Mesothelial cell of epicardium (in vitro differentiated cells): Measurements from ENCODE around the gene PELI2. TPM values are rescaled to one million over a fixed set of nuclear protein-coding genes. Genes with fewer than 3 reads are reported as not detected.

Experiments used
- DNase-seq, 2 experiments: peaks; one replicate each; pipeline ENCODE4 v3.0.0; 2021; ENCODE audit warnings: low spot score in 2 of 2; ENCODE audit not compliant: unreplicated experiment in 2 of 2
- H3K27ac Mint-ChIP-seq: 2 replicates; pipeline ENCODE4 v1.8.0; 2021; ENCODE audit warnings: mixed read lengths
- H3K27me3 Mint-ChIP-seq: 2 replicates; pipeline ENCODE4 v1.8.0; 2021; ENCODE audit warnings: low read depth, mixed read lengths
- H3K36me3 Mint-ChIP-seq: 2 replicates; pipeline ENCODE4 v1.8.0; 2021; ENCODE audit warnings: mixed read lengths
- H3K4me1 Mint-ChIP-seq: 2 replicates; pipeline ENCODE4 v1.8.0; 2021; ENCODE audit warnings: mixed read lengths
- H3K4me3 Mint-ChIP-seq: 2 replicates; pipeline ENCODE4 v1.8.0; 2021; ENCODE audit warnings: mild to moderate bottlenecking, moderate library complexity, mixed read lengths
- H3K9me3 Mint-ChIP-seq: 2 replicates; pipeline ENCODE4 v1.8.0; 2021; ENCODE audit warnings: mixed read lengths
- total RNA-seq: library from RNA; stranded (reverse); gene quantifications from 3 replicates; pipeline ENCODE4 v1.2.1, GENCODE V29; 2021
- TF ChIP-seq, protein P1 (sequence below): fragments of 200-600 bp; sonication (generic); IDR thresholded peaks from one replicate; pipeline ENCODE4 v1.5.0; 2021; ENCODE audit warnings: antibody characterized with exemption; ENCODE audit not compliant: unreplicated experiment

PELI2 gene, protein sequence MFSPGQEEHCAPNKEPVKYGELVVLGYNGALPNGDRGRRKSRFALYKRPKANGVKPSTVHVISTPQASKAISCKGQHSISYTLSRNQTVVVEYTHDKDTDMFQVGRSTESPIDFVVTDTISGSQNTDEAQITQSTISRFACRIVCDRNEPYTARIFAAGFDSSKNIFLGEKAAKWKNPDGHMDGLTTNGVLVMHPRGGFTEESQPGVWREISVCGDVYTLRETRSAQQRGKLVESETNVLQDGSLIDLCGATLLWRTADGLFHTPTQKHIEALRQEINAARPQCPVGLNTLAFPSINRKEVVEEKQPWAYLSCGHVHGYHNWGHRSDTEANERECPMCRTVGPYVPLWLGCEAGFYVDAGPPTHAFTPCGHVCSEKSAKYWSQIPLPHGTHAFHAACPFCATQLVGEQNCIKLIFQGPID
- 6.7 to 10.0 TPM (median 8.5 TPM) in 3 replicates for total RNA-seq

DNA sequence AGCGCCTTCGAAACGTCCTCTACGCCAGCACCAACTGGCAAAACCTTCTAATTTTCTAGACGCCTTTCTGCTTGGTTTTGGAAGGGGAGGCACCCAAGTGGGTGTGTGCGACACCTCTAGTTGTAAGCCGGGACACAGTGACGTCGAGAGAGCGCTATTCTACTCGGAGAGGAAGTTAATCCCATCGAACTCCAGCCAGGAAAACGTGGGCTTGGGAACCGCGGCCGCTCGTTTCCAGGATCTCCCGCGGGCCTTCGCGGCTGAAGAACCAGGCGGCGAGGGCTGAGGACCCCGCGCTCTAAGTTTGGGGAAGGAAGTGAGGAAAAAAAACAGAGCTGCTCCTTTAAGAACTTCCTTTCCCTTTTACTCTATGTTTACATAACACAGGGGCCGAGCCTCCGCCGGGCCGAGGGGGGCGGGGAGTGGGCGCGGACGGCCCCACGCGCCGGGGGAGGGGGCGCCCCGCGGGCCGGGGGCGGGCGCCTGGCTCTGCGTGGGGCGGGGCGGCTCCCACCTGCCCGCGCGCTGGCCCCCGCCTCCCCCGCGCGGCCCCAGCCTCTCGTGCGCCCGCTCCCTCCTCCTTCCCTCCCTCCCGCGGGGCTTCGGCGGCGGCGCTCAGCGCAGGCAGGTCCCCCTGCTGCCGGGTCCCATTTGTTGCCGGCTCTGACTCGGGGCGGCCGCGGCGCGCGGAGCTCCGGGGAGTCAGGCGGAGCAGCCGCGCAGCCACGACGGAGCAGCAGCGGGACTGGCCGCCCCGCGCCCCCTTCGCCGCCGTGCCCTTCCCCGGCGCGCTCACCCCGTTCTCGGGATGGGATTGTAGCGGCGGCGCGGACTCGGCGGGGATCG, at the start of gene PELI2:
Gene PELI2 (plus strand): TSS at position 647 of the 846 bp plus-strand sequence. CDS start 250 bp downstream, outside the sequence.
- Mint-ChIP-seq H3K4me3 (peak within 1 kb of the TSS; percentile 86), H3K9me3 (no peaks in the 10 kb centered on the region), H3K27ac (peak within 1 kb of the TSS; percentile 90), H3K27me3 (peaks cover 48% of the 10 kb centered on the region), H3K36me3 (no peaks in the 10 kb centered on the region), H3K4me1 (peaks cover 21% of the 10 kb centered on the region)
- TF ChIP-seq, protein P1, sequence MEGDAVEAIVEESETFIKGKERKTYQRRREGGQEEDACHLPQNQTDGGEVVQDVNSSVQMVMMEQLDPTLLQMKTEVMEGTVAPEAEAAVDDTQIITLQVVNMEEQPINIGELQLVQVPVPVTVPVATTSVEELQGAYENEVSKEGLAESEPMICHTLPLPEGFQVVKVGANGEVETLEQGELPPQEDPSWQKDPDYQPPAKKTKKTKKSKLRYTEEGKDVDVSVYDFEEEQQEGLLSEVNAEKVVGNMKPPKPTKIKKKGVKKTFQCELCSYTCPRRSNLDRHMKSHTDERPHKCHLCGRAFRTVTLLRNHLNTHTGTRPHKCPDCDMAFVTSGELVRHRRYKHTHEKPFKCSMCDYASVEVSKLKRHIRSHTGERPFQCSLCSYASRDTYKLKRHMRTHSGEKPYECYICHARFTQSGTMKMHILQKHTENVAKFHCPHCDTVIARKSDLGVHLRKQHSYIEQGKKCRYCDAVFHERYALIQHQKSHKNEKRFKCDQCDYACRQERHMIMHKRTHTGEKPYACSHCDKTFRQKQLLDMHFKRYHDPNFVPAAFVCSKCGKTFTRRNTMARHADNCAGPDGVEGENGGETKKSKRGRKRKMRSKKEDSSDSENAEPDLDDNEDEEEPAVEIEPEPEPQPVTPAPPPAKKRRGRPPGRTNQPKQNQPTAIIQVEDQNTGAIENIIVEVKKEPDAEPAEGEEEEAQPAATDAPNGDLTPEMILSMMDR = no peak
- peak; percentile 72 to 84 for DNase-seq

DNA sequence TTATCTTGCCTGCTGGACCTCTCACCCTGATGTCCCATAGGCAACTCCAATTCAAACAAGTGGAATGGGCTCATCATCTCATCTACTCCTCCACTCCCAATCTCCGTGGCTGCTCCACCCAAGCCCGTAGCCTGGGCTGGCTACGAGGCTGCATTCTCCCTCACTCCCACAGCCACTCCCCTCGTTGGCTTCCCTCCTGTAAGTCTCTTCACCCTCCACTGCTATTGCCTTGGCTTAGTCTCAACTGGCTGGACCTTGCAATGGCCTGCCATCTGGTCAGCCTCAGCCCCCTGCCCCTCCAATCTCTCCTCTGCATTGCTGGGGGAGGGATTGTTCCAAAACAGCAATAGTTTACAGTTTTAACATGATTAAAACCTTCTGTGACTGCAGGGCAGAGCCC, 44.4 kb upstream of the PELI2 start:
- TF ChIP-seq, protein P1 = no peak
- H3K27ac Mint-ChIP-seq = no peak overlapping the region
- H3K4me1 Mint-ChIP-seq = no peaks in the 10 kb centered on the region
- H3K36me3 Mint-ChIP-seq = no peaks in the 10 kb centered on the region
- no peak for DNase-seq
- H3K4me3 Mint-ChIP-seq = no peak overlapping the region
- H3K9me3 Mint-ChIP-seq = no peaks in the 10 kb centered on the region
- H3K27me3 Mint-ChIP-seq = peaks cover 18% of the 10 kb centered on the region

DNA sequence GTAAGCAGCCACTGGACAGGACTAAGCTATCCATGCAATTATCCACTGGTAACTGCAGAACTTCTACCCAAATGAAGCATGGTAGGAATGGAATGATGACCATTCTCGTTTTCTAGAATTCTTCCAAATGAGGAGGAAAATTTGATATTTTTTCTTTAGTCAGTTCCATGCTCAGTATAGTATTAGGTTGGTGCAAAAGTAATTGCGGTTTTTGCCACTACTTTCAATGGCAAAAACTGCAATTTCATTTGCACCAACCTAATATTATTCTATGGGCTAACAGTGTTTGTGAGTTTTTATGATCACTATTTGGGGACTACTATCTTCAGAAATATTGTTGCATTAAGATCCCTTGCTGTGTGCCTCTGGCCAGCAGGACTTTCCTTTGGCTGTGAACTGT, 42.9 kb upstream of the PELI2 start:
- Mint-ChIP-seq H3K9me3 (no peaks in the 10 kb centered on the region), H3K4me1 (no peaks in the 10 kb centered on the region), H3K27me3 (peaks cover 18% of the 10 kb centered on the region), H3K4me3 (no peak overlapping the region), H3K36me3 (no peaks in the 10 kb centered on the region), H3K27ac (no peak overlapping the region)
- DNase-seq = no peak
- TF ChIP-seq, protein P1 = no peak

DNA sequence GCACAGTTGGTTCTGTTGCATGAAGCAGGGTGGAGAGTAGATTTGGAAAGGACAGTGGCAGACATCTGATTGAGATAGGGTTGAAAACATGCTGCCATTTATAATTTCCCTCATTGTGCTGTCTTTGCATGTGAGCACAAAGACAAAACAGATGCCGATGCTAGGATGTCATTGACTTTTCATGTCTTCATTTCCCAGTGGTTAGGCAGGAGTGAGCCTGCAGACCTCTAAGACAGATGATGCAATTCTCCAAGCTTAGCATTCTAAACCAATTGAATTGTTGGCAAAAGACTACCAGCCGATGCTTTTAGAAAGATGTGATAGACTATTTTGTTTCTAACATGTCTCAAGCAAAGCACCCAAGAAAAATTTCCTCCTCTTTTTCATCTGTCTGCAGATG, 37.1 kb upstream of the PELI2 start:
- Mint-ChIP-seq H3K27ac (no peak overlapping the region), H3K27me3 (peaks cover 31% of the 10 kb centered on the region), H3K36me3 (no peaks in the 10 kb centered on the region), H3K4me3 (no peak overlapping the region), H3K9me3 (no peaks in the 10 kb centered on the region), H3K4me1 (peaks cover 4% of the 10 kb centered on the region)
- no peak for DNase-seq
- TF ChIP-seq, protein P1 = no peak

DNA sequence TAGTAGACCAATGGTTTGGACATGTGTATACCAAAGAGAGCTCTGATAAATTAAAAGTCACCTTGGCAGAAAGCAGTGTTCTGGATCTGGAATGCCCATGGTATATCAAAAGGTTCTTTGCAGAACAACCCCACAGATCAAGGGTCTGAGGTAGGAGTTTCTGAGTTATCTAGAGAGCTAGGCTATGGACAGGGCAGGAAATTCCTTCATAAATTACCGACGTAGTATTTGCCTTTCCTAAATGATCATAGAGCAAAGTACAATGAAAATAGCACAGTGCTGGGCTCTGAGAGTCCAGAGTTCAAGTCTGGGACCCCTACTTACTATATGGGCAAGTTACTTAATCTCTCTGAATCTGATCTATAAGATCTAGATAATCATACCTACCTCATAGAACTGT, 35.3 kb upstream of the PELI2 start:
- H3K27ac Mint-ChIP-seq = no peak overlapping the region
- TF ChIP-seq, protein P1 = no peak
- no peak for DNase-seq
- H3K4me1 Mint-ChIP-seq = peaks cover 4% of the 10 kb centered on the region
- H3K9me3 Mint-ChIP-seq = no peaks in the 10 kb centered on the region
- H3K36me3 Mint-ChIP-seq = no peaks in the 10 kb centered on the region
- H3K27me3 Mint-ChIP-seq = peaks cover 29% of the 10 kb centered on the region
- H3K4me3 Mint-ChIP-seq = no peak overlapping the region
